NCI-H446 (cell line): ENCODE measurements around the gene PDE4DIP.
"Not testable (repeated sequence)": the region's sequence is repeated elsewhere in the genome, so short reads cannot be mapped to it uniquely, and the experiment has no call there.

Experiments
- DNase-seq, 2 experiments: peaks; one replicate each; lab custom pipeline; 2025; lab: John Stamatoyannopoulos, UW

Gene PDE4DIP

DNA sequence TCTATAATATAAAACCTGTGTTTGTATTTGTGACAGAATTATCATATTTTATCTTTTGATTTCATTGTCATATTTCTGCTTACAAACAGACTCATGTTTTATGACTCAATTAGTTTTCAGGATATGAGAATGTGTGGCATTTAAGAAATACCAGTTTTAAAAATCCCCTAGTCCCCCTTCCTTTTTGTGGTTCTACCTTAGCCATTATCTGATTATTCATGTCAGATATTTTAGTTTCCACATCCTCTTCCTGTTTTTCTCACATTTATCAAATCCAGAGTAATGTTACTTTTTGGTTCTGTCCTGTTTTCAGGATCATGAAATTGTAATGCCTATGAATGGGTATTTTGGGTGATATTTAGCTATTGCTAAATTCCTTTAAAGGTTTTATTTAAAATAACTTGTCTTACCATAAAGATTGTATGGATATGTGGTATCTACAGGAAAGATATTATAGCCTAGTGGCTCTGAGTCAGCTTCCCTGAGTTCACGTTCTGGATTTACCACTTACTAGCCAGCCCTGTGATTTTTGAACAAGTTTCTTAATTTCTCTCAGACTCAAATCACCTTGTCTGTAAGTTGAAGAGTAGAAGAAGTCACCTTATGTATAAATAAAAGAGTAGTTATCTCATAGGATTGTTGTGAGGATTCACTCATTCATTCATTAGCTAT lies 131.8 kb downstream of the PDE4DIP start:
- DNase-seq, result not testable (repeated sequence)

DNA sequence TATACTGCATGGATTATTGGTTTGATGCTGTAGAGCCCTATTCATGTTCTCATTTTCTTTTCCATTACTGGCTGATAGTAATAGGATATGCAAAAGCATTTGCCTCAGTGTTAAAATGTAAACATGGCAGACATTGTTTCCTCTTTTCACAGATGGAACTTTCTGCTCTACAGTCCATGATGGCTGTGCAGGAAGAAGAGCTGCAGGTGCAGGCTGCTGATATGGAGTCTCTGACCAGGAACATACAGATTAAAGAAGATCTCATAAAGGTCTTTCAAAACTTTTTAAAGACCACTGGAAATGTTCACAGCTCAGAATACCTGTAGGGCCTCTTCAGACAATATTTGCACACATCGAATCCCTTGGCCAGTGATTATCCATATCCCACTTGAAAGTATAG lies 133.6 kb downstream of the PDE4DIP start:
- not testable (repeated sequence) for DNase-seq

DNA sequence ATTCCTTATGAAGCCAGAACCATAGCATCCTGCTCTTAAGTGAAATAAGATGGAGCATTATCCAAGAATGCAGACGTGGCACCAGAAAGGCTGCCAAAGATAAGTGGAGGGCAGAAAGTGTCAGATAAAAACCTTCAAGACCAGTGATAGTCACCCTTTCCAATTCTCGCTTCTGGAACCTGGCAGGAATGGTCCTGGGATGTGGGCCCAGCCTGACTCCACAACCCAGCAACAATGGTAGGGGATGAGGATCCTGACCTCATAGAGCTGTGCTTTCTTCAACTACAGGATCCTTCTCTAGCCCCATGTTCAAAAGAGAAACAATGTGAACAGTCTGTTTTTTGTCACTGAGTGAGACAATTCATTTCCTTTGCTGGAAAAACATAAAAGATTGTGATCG lies 145.2 kb downstream of the PDE4DIP start:
- not testable (repeated sequence) for DNase-seq

DNA sequence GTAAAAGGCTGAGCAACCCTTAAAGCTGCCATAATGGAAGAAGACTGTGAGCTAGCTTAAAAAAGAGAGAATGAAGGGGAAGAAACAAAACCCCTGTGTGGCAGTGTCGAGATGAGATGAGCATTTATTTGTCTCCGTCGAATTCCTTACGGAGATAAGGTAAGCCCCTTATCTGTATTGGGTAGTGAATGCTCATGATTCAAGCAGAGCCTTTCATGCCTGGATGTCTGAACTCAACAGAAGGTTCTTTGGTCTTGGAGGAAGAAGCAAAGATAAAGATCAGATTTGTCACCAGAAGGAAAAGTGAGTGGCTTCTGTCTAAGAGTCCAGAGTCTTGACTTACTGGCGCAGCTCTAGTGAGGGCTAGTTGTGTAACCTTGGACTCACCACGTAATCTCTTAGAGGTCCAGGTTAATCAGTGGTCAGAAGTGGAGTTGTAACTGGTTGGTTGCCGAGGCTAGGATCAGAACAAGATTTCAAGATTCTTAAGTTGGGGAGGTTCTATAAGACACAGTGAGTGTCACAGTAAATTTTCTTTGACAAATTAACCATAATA lies 146.1 kb downstream of the PDE4DIP start:
- not testable (repeated sequence) for DNase-seq

DNA sequence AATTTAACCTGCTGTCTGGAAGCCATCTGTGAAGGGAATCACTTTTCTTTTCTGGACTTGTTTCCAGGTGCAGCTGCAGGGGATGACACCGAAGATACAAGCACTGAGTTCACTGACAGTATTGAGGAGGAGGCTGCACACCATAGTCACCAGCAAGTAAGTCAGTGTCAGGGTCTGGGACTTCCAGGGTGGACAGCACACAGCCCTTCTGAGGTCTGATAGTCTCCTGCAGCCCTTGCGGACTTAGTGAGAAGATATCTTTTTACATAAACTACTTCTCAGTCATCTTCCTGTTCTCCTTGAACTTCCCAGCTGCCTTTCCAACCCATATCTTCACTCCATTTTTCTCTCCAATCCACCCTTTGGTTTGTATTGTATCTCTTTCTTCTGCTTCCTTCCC lies 147.6 kb downstream of the PDE4DIP start:
- DNase-seq, result not testable (repeated sequence)

DNA sequence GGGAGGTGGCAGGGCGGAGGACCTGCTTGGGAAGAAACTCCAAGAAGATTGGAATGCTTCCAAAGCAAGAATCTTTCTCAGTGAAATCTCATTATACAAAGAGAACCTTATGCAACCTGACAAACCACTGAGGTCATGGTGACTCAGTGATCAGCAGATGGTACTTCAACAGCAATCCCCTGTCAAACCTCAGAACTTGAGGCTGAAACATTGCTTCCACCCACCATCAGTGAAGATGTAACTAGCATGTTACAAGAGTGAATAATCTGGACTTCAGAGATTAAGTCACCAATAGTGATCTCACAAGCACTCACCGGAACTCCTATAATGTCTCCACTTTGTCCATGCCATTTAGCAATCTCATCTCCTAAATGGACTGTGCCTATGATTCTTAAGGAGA lies 148.1 kb downstream of the PDE4DIP start:
- DNase-seq, result not testable (repeated sequence)

DNA sequence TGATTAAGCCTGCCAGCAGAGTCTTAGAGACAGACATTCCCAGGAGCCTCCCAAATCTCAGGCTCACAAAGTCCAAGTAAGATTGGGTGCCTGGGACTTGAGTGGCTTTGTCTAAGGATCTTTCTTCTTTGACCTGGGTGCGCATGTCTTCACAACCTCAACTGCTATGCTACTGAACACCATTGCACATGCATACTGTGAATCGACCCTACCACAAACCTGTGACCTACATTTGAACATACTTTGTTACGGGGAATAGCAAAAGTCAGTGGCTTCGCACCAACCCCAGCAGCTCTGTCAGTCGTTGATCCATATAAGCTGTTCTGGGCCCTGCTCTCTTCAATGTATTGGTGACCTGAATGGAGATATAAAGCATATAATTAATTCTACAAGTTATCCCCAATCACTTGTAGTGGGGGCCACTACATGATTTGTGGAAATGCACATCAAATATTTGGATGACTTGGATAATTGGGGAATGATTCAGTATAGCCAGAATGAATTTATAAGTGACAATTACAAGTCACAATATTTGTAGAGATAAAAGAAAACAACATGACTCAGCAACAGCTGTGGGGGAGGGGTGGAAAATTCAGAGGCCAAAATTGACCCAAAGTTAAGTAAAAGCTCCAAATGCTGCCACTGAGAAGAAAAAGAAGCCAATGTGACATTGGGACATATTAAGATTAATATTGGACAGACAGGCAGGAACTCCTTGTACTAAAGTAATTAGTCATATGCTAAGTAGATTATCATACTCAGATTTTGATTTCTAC lies 152.4 kb downstream of the PDE4DIP start:
- not testable (repeated sequence) for DNase-seq

DNA sequence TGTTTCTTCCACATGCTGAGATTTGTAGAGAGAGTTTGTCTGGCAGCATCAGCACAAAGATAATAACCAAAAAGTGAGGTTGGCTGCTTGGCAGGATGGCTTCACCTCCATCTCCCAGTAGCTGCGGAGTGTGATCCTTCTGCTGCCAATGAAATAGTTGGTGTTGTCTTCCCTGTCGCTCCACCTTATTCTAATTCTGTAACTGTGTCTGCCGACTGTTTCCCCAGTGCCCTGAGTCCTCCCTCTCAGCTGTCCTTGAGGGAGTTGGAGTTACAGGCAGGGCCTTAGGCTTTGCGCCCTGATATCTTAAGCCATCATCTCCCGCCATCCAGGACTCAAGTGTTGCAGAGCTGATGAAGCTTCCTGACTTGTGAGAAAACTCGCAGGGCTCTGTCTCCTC lies 153.2 kb downstream of the PDE4DIP start:
- DNase-seq, result not testable (repeated sequence)

DNA sequence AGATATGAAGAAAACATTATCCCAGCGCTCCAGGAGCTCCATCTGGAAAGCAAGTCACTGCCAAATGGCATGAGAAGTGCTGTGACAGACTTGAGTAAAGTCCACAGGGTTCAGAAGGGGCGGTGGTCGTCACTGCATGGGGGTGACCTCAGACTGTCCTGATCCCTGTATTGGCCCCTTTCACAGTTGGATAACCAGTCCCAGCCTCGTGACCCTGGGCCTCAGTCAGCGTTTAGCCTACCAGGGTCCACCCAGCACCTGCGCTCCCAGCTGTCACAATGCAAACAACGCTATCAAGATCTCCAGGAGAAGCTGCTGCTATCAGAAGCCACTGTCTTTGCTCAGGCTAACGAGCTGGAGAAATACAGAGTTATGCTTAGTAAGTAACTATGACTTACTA lies 158.4 kb downstream of the PDE4DIP start:
- DNase-seq, result not testable (repeated sequence)

DNA sequence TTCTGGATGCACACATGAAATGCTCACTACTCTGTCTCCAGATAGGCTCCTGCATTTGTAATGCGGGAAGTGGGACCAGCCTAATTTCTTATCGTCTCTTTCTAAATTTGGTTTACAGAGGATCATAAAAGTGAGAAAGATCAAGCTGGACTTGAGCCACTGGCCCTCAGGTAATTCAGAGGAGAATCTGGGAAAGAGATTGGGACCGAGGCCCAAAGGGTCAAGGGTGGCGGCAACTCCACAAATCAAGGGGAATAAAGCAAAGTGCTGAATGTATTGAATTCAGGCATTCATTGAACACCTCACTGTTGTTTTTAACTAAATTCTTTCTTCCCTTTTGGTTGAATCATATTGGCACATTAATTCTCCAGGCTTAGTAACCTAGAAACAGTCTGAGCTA lies 164.1 kb downstream of the PDE4DIP start:
- DNase-seq, result not testable (repeated sequence)

DNA sequence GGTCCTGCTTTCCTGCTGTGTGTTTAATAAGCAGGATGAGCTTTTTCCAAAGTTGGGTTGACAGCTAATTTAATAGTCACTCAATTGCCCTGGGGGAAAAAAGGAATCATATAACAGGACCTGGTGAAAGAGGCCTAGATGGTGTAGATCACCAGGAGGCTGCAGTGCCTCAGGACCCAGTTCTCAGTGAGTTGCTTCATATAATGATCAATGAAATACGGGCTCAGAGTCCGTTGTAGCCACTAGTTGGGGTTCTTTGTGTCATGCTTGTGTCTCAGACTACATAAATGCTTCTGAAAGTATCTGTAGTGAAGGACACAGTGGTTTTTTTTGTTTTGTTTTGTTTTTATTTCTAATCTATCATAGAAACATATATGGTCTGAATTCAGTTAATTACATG lies 164.5 kb downstream of the PDE4DIP start:
- DNase-seq, result not testable (repeated sequence)

DNA sequence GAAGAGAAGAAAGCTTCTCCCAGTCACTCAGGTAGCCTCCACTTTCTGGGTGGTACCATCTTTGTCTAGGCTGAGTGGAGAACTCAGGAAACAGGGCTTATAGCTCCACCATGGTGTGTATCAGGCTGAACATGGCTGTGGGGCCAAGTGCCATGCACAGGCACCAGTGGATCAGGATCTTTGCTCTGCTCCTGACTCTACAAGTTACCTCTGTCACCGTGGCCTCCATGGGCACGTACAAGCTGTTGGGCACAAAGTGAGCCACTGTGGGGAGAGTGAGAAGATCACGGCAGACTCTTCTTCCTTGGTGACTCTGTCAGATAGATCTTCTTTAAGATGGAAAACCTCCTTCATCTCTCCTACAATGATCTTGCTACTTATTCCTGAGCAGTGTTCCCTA lies 165.5 kb downstream of the PDE4DIP start:
- not testable (repeated sequence) for DNase-seq

DNA sequence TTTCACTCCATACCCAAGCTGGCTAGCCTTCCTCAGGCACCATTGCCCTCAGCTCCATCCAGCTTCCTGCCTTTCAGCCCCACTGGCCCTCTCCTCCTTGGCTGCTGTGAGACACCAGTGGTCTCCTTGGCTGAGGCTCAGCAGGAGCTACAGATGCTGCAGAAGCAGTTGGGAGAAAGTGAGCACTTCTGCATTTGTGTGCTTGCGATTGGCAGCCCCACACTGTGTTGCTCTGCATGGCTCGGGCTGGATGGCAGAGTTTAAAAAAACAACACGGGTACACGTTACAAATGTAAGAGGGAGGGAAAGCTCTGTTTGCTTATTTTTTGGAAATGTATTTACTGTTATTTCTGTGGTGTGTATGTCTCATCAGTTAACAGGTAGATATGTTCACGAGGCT lies 168.4 kb downstream of the PDE4DIP start:
- DNase-seq, result not testable (repeated sequence)

DNA sequence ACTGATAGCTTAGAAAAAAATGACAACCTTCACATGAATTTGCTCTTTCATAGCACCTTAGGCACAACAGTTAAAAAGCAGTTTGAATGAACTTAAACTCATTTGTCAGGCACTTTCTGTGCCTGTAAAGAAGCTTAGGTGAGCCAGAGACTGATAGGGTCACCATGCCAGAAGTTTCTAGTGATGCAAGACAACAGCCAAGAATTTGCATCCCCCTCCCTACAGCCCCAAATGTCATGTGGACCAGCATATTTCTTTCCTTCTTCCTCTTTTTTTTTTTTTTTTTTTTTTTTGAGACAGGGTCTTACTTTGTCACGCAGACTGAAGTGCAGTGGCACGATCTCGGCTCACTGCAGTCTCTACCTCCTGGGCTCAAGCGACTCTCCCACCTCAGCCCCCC lies 169.3 kb downstream of the PDE4DIP start:
- not testable (repeated sequence) for DNase-seq

DNA sequence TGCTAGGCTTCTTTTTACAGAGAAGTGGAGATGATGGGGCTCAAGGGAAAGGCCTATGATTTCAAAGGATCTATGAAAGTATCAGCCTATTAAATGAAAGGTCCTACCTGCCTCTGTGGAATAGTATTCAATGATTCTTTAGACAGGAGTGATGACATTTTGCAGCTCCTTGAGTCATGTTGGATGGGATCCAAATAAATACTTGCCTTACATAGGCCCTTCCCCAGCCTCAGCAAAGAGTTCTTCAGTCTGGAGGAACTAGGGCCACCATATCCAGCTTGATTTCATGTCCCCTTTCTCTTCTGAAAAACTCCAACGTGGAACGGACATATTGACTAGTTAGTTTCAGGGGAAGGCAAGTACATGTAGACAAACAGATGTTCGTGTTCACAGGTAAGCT lies 171.3 kb downstream of the PDE4DIP start:
- DNase-seq, result not testable (repeated sequence)

DNA sequence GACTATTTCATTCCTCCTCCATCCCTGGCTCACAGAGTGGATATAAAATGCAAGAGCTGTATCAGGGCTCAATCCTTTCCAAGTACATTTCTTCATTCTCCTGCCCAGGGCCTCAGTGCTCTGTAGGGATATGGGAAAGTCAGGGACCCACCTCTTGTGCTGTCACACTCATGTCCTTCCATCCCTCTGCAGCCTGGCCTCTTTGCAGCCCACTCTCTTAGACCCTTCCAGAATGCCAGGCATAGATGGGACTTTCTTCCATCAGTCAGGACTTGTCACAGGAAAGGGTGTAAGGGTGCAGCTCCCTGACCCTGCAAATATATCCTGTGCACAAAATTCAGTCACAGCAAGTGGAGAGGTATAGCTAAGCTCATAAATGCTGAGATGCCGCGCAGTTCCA lies 172.4 kb downstream of the PDE4DIP start:
- DNase-seq, result not testable (repeated sequence)

DNA sequence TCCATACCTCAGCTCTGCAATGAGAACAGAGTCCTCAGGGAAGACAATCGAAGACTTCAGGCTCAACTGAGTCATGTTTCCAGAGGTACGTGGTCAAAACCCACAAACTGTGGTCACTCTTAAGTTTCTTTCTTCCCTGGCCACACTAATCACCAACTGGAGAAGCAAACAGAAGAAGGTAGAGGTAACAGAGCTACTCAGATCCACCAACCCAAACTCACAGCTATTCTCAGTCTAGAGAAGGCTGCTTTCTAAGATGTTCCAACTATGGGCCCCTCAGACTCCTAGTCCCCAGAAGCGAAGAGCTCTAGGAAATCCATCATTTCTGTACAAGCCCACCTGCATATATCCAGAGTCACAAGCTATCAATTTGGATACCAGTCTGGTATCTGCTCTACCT lies 174.3 kb downstream of the PDE4DIP start:
- not testable (repeated sequence) for DNase-seq

DNA sequence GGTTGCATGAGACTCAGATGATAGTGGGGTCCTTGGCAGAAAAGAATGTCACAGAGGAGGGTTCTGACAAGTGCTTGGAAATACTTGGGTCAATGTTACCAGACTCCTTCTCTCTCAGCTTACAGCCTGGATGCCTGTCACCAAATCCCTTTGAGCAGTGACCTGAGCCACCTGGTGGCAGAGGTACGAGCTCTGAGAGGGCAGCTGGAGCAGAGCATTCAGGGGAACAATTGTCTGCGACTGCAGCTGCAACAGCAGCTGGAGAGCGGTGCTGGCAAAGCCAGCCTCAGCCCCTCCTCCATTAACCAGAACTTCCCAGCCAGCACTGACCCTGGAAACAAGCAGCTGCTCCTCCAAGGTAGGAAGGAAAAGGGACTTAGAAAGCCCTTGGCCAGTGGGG lies 180.1 kb downstream of the PDE4DIP start:
- DNase-seq, result not testable (repeated sequence)

DNA sequence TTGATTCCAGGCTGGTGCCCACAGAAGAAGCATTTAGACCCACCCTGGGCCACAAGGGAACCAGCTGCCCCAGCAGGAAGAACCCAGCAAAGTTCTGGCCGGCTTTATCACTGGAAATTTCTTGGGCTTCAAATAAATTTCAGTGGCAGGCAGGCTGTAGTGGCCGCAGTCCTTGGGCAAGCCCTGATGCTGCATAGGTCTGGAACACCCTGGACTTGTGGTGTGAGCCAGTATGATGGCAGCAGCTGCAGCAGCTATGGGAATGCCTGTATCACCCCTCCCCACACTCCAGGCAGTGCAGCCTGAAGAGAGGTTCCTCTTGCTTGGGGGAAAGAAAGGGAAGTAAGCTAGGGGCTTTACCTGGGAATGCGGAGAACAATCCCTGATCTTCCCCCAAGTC lies 189.7 kb downstream of the PDE4DIP start:
- not testable (repeated sequence) for DNase-seq

DNA sequence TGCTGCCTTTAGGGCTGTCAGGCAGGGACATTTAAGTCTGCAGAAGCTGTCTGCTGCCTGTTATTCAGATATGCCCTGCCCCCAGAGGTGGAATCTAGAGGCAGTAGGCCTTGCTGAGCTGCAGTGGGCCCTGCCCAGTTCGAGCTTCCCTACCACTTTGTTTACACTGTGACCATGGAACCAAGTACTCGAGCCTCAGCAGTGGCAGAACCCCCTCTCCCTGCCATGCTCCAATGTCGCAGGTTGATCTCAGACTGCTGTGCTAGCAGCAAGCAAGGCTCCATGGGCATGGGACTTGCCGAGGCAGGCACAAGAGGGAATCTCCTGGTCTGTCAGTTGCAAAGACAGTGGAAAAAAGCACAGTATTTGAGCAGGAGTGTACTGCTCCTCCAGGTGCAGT lies 198.8 kb downstream of the PDE4DIP start:
- DNase-seq, result not testable (repeated sequence)

DNA sequence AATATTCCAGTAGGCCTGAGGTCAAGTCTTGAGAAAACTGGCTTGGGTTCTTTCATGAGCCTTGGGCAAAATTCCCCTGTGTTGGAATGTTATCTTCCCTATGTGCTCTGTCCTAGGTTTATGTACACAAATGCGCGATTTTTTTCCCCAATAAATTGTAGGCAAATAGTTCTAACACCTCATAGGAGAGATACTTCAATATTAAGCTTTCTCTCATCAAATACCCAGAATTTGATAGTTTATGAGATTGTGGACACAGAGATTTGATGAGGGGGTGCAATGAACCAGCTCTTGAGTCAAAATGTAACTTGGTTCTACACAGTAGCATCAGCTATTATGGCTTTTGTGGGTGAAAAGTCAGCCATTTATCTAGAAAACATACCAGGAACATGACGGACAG lies 220.4 kb downstream of the PDE4DIP start:
- not testable (repeated sequence) for DNase-seq

DNA sequence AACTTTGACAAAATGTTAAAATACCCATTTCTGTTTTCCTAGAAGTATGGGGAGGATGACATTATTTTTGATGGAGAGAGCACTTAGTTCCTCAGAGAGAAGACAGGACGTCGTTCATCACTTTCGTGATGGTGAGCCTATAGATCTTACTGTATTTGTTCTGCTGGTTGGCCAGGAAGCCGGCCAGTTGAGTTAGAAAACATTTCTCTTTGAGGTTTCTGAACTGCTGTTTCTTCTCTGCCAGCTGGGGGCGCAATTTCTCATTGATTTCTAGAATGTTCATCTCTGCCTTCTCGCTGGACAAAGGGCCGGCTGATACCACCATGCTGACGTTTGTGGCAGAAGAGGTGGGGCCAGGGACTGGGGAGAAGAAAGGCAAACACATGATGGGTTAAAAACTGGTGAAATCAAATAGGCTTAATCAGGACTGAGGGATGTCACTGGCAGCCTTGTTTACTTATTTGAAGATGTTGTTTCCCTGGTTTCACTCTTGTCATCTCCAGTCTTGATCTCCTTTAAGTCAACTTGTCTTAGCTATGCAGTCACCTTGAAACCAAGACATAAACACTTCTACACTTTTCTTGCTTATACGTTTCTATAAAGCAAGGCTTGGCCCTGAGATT lies 231.4 kb downstream of the PDE4DIP start:
- not testable (repeated sequence) for DNase-seq
